H9 (cell line): ENCODE measurements around the gene CREBRF. TPM values are rescaled to one million over a fixed set of nuclear protein-coding genes. Genes with fewer than 3 reads are reported as not detected.

Source experiments
- DNase-seq: peaks from one replicate; pipeline ENCODE4 v3.0.0-alpha.2; 2017
- H2AFZ ChIP-seq: one replicate; pipeline ENCODE4 v1.6.1; 2013; ENCODE audit warnings: mild to moderate bottlenecking, low read length, control low read depth, moderate library complexity
- H2AK5ac ChIP-seq: 2 replicates; pipeline ENCODE4 v1.6.1; 2013; ENCODE audit warnings: low read length, control low read depth, mixed read lengths; ENCODE audit not compliant: insufficient read length
- H2BK120ac ChIP-seq: one replicate; pipeline ENCODE4 v1.6.1; 2013; ENCODE audit warnings: low read depth, mild to moderate bottlenecking, low read length, control low read depth, inconsistent platforms; ENCODE audit not compliant: poor library complexity, severe bottlenecking
- H2BK12ac ChIP-seq: 2 replicates; pipeline ENCODE4 v1.6.1; 2013; ENCODE audit warnings: low read length, control low read depth, mixed read lengths, low read depth; ENCODE audit not compliant: insufficient read length
- H2BK15ac ChIP-seq: 2 replicates; pipeline ENCODE4 v1.6.1; 2013; ENCODE audit warnings: low read depth, low read length, control low read depth
- H2BK20ac ChIP-seq: one replicate; pipeline ENCODE4 v1.6.1; 2013; ENCODE audit warnings: low read depth, mild to moderate bottlenecking, low read length, control low read depth, inconsistent platforms; ENCODE audit not compliant: poor library complexity, severe bottlenecking
- H2BK5ac ChIP-seq: 2 replicates; pipeline ENCODE4 v1.6.1; 2013; ENCODE audit warnings: low read length, control low read depth, mixed read lengths; ENCODE audit not compliant: insufficient read length
- H3K14ac ChIP-seq: 2 replicates; pipeline ENCODE4 v1.6.1; 2013; ENCODE audit warnings: low read length, control low read depth; ENCODE audit not compliant: insufficient read depth
- H3K18ac ChIP-seq: 2 replicates; pipeline ENCODE4 v1.6.1; 2013; ENCODE audit warnings: low read depth, mild to moderate bottlenecking, mixed read lengths, low read length, control low read depth; ENCODE audit not compliant: insufficient read length
- H3K23ac ChIP-seq: 2 replicates; pipeline ENCODE4 v1.6.1; 2013; ENCODE audit warnings: low read length, control low read depth, mixed read lengths, low read depth; ENCODE audit not compliant: insufficient read length
- H3K23me2 ChIP-seq: 2 replicates; pipeline ENCODE4 v1.6.1; 2013; ENCODE audit warnings: low read depth, mild to moderate bottlenecking, mixed read lengths, low read length, control low read depth; ENCODE audit not compliant: insufficient read length, poor library complexity, severe bottlenecking
- H3K27ac ChIP-seq: 2 replicates; pipeline ENCODE4 v1.5.1; 2013; ENCODE audit warnings: low read length, control low read depth, mixed read lengths, low read depth; ENCODE audit not compliant: insufficient read length
- H3K27me3 ChIP-seq: 2 replicates; pipeline ENCODE4 v1.6.1; 2013; ENCODE audit warnings: low read length, control low read depth, inconsistent platforms; ENCODE audit not compliant: insufficient read depth
- H3K4ac ChIP-seq: 2 replicates; pipeline ENCODE4 v1.6.1; 2013; ENCODE audit warnings: low read depth, mild to moderate bottlenecking, control low read depth, inconsistent platforms, low read length, moderate library complexity
- H3K4me1 ChIP-seq: 2 replicates; pipeline ENCODE4 v1.6.1; 2013; ENCODE audit warnings: low read length, control low read depth, inconsistent platforms; ENCODE audit not compliant: insufficient read depth
- H3K4me2 ChIP-seq: 2 replicates; pipeline ENCODE4 v1.6.1; 2013; ENCODE audit warnings: low read length, control low read depth, mixed read lengths; ENCODE audit not compliant: insufficient read length, insufficient read depth
- H3K56ac ChIP-seq: 2 replicates; pipeline ENCODE4 v1.6.1; 2013; ENCODE audit warnings: low read depth, mild to moderate bottlenecking, mixed read lengths, low read length, control low read depth; ENCODE audit not compliant: insufficient read length
- H3K79me1 ChIP-seq: 2 replicates; pipeline ENCODE4 v1.6.1; 2013; ENCODE audit warnings: low read depth, mild to moderate bottlenecking, moderate library complexity, low read length, control low read depth, inconsistent platforms; ENCODE audit not compliant: insufficient read depth, poor library complexity, severe bottlenecking
- H3K79me2 ChIP-seq: 2 replicates; pipeline ENCODE4 v1.6.1; 2013; ENCODE audit warnings: low read length, control low read depth, inconsistent platforms; ENCODE audit not compliant: insufficient read depth
- H3K9ac ChIP-seq: 2 replicates; pipeline ENCODE4 v1.6.1; 2013; ENCODE audit warnings: low read length, control low read depth, mixed read lengths; ENCODE audit not compliant: insufficient read length; ENCODE audit errors: extremely low read depth
- H3K9me3 ChIP-seq: one replicate; pipeline ENCODE4 v1.6.1; 2013; ENCODE audit warnings: low read depth, low read length, inconsistent platforms; ENCODE audit not compliant: control insufficient read depth
- H3T11ph ChIP-seq: one replicate; pipeline ENCODE4 v1.6.1; 2013; ENCODE audit warnings: mild to moderate bottlenecking, low read length, control low read depth, inconsistent platforms
- H4K20me1 ChIP-seq: one replicate; pipeline ENCODE4 v1.6.1; 2013; ENCODE audit not compliant: control insufficient read depth, insufficient read length, insufficient read depth
- H4K5ac ChIP-seq: 2 replicates; pipeline ENCODE4 v1.6.1; 2013; ENCODE audit warnings: low read depth, mild to moderate bottlenecking, mixed read lengths, low read length, control low read depth; ENCODE audit not compliant: insufficient read length
- H4K8ac ChIP-seq: replicated peaks from 2 replicates; pipeline ENCODE4 v1.6.1; 2013; ENCODE audit warnings: low read length, control low read depth, mixed read lengths, low read depth; ENCODE audit not compliant: insufficient read length
- H4K91ac ChIP-seq: 2 replicates; pipeline ENCODE4 v1.6.1; 2013; ENCODE audit warnings: low read depth, mild to moderate bottlenecking, moderate library complexity, mixed read lengths, low read length, control low read depth; ENCODE audit not compliant: insufficient read length
- H3K27ac Mint-ChIP-seq, 3 experiments: 2 replicates in 2 of 3; 3 replicates in 1 of 3; pipeline ENCODE4 v1.8.0; 2020 to 2021; ENCODE audit warnings: mixed read lengths in 3 of 3, mild to moderate bottlenecking in 1 of 3, moderate library complexity in 1 of 3
- H3K27me3 Mint-ChIP-seq: 2 replicates; pipeline ENCODE4 v1.8.0; 2021; ENCODE audit warnings: low read depth, mild to moderate bottlenecking, moderate library complexity, mixed read lengths
- H3K36me3 Mint-ChIP-seq, 3 experiments: 2 replicates in 2 of 3; 3 replicates in 1 of 3; pipeline ENCODE4 v1.8.0; 2020 to 2021; ENCODE audit warnings: low read depth in 3 of 3, mixed read lengths in 3 of 3; ENCODE audit not compliant: insufficient read depth in 1 of 3
- H3K4me1 Mint-ChIP-seq, 2 experiments: 2 replicates each; pipeline ENCODE4 v1.8.0; 2020; ENCODE audit warnings: mixed read lengths in 2 of 2
- H3K4me3 Mint-ChIP-seq, 2 experiments: 2 replicates in 1 of 2; 3 replicates in 1 of 2; pipeline ENCODE4 v1.8.0; 2020 to 2021; ENCODE audit warnings: mild to moderate bottlenecking in 2 of 2, mixed read lengths in 2 of 2, moderate library complexity in 1 of 2
- H3K9me3 Mint-ChIP-seq, 2 experiments: 2 replicates in 1 of 2; 3 replicates in 1 of 2; pipeline ENCODE4 v1.8.0; 2020; ENCODE audit warnings: mild to moderate bottlenecking in 2 of 2, mixed read lengths in 2 of 2, moderate library complexity in 1 of 2
- CTCF ChIP-seq: fragments of 200-600 bp; sonication (generic); conservative IDR thresholded peaks from 3 replicates; pipeline ENCODE4 v1.8.0; 2021; ENCODE audit warnings: antibody characterized with exemption, mild to moderate bottlenecking
- WGBS: extraction: QIAGEN DNeasy Blood & Tissue Kit; methylation state at CpG from one replicate; pipeline ENCODE4 v1.1.7; 2013; ENCODE audit warnings: missing lambda C conversion rate, low lambda C conversion rate, mixed read lengths; ENCODE audit not compliant: insufficient read length; ENCODE audit errors: extremely low coverage; 5-methylcytosine and 5-hydroxymethylcytosine counted together
- total RNA-seq: library from RNA; stranded (reverse); gene quantifications from 2 replicates; pipeline ENCODE4 v1.2.1, GENCODE V29; 2021

Gene CREBRF
- total RNA-seq, 1 experiment from 2014 or later: 2.7 TPM

DNA sequence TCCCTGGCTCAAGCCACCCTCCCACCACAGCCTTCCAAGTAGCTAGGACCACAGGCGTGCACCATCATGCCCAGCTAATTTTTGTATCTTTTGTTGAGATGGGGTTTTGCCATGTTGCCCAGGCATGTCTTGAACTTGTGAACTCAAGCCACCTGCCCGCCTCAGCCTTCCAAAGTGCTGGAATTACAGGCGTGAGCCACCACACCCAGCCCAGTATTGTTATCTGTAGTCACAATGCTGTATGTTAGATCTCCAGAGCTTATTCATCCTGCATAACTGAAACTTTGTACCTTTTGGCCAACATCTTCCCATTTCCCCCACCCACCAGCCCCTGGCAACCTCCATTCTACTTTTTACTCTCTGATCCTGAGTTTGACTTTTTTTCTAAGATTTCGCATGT is 37.5 kb downstream of the CREBRF start:
- H2BK12ac ChIP-seq: no peak overlapping the region
- H3K27me3 ChIP-seq: no peaks in the 10 kb centered on the region
- no peaks in the 10 kb centered on the region for H3K4me1 Mint-ChIP-seq
- H3K9me3 ChIP-seq: no peaks in the 10 kb centered on the region
- H3K18ac ChIP-seq: no peak overlapping the region
- no peak overlapping the region for H2BK15ac ChIP-seq
- no peak overlapping the region for H2BK5ac ChIP-seq
- no peak overlapping the region for H3K27ac Mint-ChIP-seq
- no peaks in the 10 kb centered on the region for H4K20me1 ChIP-seq
- H2AK5ac ChIP-seq: no peak overlapping the region
- H3K14ac ChIP-seq: no peak overlapping the region
- H3K79me2 ChIP-seq: no peaks in the 10 kb centered on the region
- no peak overlapping the region for H2AFZ ChIP-seq
- no peak overlapping the region for H2BK120ac ChIP-seq
- WGBS: no CpG with 5 or more reads among the region's 4 CpGs
- no peak overlapping the region for H3K9ac ChIP-seq
- H3K23me2 ChIP-seq: no peaks in the 10 kb centered on the region
- no peak overlapping the region for H3K4ac ChIP-seq
- no peak for TF ChIP-seq CTCF
- H3K4me1 ChIP-seq: no peaks in the 10 kb centered on the region
- H3K79me1 ChIP-seq: no peaks in the 10 kb centered on the region
- H3K9me3 Mint-ChIP-seq: no peaks in the 10 kb centered on the region; a peak in 1 of 5 replicates
- no peak overlapping the region for H4K91ac ChIP-seq
- H3T11ph ChIP-seq: no peak overlapping the region
- no peak overlapping the region for H3K56ac ChIP-seq
- H4K5ac ChIP-seq: no peak overlapping the region
- DNase-seq: no peak
- H3K23ac ChIP-seq: no peak overlapping the region
- no peak overlapping the region for H2BK20ac ChIP-seq
- H3K4me2 ChIP-seq: no peak overlapping the region
- H4K8ac ChIP-seq: no peak overlapping the region
- H3K27ac ChIP-seq: no peak overlapping the region
- H3K27me3 Mint-ChIP-seq: no peaks in the 10 kb centered on the region
- H3K36me3 Mint-ChIP-seq: no peaks in the 10 kb centered on the region; a peak in 1 of 7 replicates
- H3K4me3 Mint-ChIP-seq: no peak overlapping the region
